Liver (tissue), 3 donors: ENCODE data around the gene B4GALT3.

Experiments
- RXRA ChIP-seq, 2 donors: IDR thresholded peaks; 2 replicates each; pipeline ENCODE4 v1.6.1; 2017 to 2018; ENCODE audit warnings: antibody characterized with exemption in 2 of 2, mild to moderate bottlenecking in 1 of 2
- SP1 ChIP-seq: IDR thresholded peaks from 2 replicates; pipeline ENCODE4 v1.6.1; 2018; ENCODE audit warnings: antibody characterized with exemption, mild to moderate bottlenecking
- TF ChIP-seq, protein P1 (sequence below): fragments of 150-350 bp; IDR thresholded peaks from 2 replicates; pipeline ENCODE4 v1.5.1; 2017; ENCODE audit warnings: improper control_type of control experiment, low read depth, low read length; ENCODE audit not compliant: missing input control
- donor health status: healthy.
- donor health status: healthy.

DNA sequence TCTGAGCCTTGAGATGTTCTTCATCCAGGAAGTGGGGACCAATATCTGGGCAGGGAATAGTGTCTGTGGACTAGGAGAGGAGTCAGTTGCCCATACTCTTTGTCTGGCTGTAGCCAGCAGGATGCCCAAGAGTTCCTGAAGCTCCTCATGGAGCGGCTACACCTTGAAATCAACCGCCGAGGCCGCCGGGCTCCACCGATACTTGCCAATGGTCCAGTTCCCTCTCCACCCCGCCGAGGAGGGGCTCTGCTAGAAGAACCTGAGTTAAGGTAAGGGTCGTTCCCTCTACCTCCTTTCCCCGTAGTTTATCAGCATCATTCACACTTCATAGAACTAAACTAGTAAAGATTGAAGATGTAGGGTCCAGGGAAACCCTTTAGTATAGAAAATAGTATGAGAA lies 14.5 kb downstream of the B4GALT3 start:
- TF ChIP-seq RXRA (IDR thresholded peaks at IDR 0.05) (no peak), SP1 (no peak)
- TF ChIP-seq, protein P1, sequence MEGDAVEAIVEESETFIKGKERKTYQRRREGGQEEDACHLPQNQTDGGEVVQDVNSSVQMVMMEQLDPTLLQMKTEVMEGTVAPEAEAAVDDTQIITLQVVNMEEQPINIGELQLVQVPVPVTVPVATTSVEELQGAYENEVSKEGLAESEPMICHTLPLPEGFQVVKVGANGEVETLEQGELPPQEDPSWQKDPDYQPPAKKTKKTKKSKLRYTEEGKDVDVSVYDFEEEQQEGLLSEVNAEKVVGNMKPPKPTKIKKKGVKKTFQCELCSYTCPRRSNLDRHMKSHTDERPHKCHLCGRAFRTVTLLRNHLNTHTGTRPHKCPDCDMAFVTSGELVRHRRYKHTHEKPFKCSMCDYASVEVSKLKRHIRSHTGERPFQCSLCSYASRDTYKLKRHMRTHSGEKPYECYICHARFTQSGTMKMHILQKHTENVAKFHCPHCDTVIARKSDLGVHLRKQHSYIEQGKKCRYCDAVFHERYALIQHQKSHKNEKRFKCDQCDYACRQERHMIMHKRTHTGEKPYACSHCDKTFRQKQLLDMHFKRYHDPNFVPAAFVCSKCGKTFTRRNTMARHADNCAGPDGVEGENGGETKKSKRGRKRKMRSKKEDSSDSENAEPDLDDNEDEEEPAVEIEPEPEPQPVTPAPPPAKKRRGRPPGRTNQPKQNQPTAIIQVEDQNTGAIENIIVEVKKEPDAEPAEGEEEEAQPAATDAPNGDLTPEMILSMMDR = no peak
